Activated B cell treated with CpG ODN at 0.5 μM for 24 hours (primary cell): Measurements from ENCODE around the gene ANKRD11. TPM values are rescaled to one million over a fixed set of nuclear protein-coding genes. Genes with fewer than 3 reads are reported as not detected.
"Not testable (repeated sequence)": the region's sequence is repeated elsewhere in the genome, so short reads cannot be mapped to it uniquely, and the experiment has no call there.

ENCODE experiments used
- ATAC-seq: fragments of 200-7000 bp; cut with Tn5 transposase; one replicate; pipeline ENCODE4 v1.10.0; 2021; ENCODE audit warnings: low read depth, mild to moderate bottlenecking, moderate library complexity
- CTCF ChIA-PET: fragments of 350-600 bp; sonication (Branson Sonifier 250); formaldehyde crosslinking; loops from one replicate; lab custom pipeline; 2021; ENCODE audit warnings: antibody characterized with exemption; lab: Charles Lee
- POLR2A ChIA-PET: fragments of 350-600 bp; sonication (Branson Sonifier 250); formaldehyde crosslinking; loops from one replicate; lab custom pipeline; 2021; ENCODE audit warnings: antibody characterized with exemption; lab: Charles Lee
- DNase-seq: peaks from one replicate; pipeline ENCODE4 v3.0.0; 2022
- H3K27ac Mint-ChIP-seq: one replicate; pipeline ENCODE4 v1.8.0; 2020; ENCODE audit warnings: mixed read lengths
- H3K27me3 Mint-ChIP-seq: one replicate; pipeline ENCODE4 v1.8.0; 2021; ENCODE audit warnings: mixed read lengths
- H3K36me3 Mint-ChIP-seq: one replicate; pipeline ENCODE4 v1.8.0; 2021; ENCODE audit warnings: low read depth, mixed read lengths
- H3K4me1 Mint-ChIP-seq: one replicate; pipeline ENCODE4 v1.8.0; 2021; ENCODE audit warnings: mixed read lengths
- H3K4me3 Mint-ChIP-seq: one replicate; pipeline ENCODE4 v1.8.0; 2020; ENCODE audit warnings: mild to moderate bottlenecking, mixed read lengths
- H3K9me3 Mint-ChIP-seq: one replicate; pipeline ENCODE4 v1.8.0; 2020; ENCODE audit warnings: mixed read lengths
- intact Hi-C: fragments of 100-400 bp; cut with micrococcal nuclease; formaldehyde crosslinking; loops from one replicate; pipeline ENCODE4 v1.15.1; 2024
- total RNA-seq: library from RNA; stranded (reverse); gene quantifications from 2 replicates; pipeline ENCODE4 v1.2.3, GENCODE V29; 2022
- TF ChIP-seq, protein P1 (sequence below): fragments of 200-600 bp; IDR thresholded peaks from one replicate; pipeline ENCODE4 v1.8.0; 2022; ENCODE audit warnings: antibody characterized with exemption, mild to moderate bottlenecking

ANKRD11 gene
- total RNA-seq, 1 donor from 2014 or later, result 243 TPM

DNA sequence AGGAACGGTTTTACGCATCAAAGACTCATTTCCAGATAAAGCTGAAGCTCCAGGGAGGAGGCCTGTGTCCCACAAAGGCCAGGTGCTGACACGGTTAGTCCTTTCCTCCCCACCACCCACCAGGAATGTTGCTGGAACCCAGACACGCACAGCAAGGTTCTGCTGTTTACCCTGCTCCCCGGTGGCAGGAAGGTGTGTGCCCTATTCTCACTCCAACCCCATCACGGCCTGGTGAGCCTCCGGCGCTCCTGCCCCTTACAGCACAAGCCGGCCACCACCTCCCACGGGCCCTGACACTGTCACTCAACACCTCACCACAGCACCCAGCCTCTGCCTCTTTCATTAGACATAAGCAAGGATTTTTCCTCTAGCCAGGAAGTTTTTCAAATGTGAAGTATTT lies 47.8 kb downstream of the ANKRD11 start:
- POLR2A ChIA-PET, result interaction anchor here (0.6 to 0.7 kb wide), 4 partner anchors 13 to 44 kb away, joined by 3 to 5 read pairs (median 4); no protein-coding TSS in a partner anchor
- ATAC-seq, result no peak
- H3K27ac Mint-ChIP-seq, result no peak overlapping the region
- no peaks in the 10 kb centered on the region for H3K27me3 Mint-ChIP-seq
- TF ChIP-seq, protein P1, sequence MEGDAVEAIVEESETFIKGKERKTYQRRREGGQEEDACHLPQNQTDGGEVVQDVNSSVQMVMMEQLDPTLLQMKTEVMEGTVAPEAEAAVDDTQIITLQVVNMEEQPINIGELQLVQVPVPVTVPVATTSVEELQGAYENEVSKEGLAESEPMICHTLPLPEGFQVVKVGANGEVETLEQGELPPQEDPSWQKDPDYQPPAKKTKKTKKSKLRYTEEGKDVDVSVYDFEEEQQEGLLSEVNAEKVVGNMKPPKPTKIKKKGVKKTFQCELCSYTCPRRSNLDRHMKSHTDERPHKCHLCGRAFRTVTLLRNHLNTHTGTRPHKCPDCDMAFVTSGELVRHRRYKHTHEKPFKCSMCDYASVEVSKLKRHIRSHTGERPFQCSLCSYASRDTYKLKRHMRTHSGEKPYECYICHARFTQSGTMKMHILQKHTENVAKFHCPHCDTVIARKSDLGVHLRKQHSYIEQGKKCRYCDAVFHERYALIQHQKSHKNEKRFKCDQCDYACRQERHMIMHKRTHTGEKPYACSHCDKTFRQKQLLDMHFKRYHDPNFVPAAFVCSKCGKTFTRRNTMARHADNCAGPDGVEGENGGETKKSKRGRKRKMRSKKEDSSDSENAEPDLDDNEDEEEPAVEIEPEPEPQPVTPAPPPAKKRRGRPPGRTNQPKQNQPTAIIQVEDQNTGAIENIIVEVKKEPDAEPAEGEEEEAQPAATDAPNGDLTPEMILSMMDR, result no peak
- peaks cover 28% of the 10 kb centered on the region for H3K36me3 Mint-ChIP-seq
- no peaks in the 10 kb centered on the region for H3K9me3 Mint-ChIP-seq
- CTCF ChIA-PET, result interaction anchor here (1.2 kb wide), 1 partner anchor 46 kb away, joined by 3 read pairs; no protein-coding TSS in a partner anchor
- DNase-seq, result no peak
- H3K4me1 Mint-ChIP-seq, result peaks cover 94% of the 10 kb centered on the region
- peak overlapping the region; percentile 20 for H3K4me3 Mint-ChIP-seq
- intact Hi-C loops, result no loop called here

DNA sequence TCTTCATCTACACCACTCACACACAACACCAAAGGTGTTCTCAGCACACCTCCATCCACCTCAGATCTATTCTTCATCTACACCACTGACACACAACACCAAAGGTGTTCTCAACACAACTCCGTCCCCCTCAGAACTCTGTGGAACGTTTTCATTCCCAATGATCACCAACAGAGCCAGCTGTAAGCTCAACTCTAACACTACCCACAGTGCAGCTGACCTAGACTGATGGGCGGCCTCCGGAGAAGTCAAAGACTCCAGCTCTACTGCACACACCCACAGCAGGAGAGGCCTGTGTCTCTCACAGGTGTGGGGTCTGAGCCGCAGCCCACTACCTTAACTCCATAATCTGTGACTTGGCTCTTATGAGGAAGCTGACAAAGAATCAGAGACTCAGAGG lies 50.7 kb downstream of the ANKRD11 start:
- Mint-ChIP-seq H3K9me3 (no peaks in the 10 kb centered on the region), H3K4me3 (no peak overlapping the region), H3K27ac (no peak overlapping the region), H3K4me1 (peaks cover 95% of the 10 kb centered on the region), H3K27me3 (no peaks in the 10 kb centered on the region), H3K36me3 (peaks cover 40% of the 10 kb centered on the region)
- ATAC-seq, result no peak
- TF ChIP-seq, protein P1, result no peak
- ChIA-PET CTCF (no interaction called here), POLR2A (interaction anchor here (0.6 to 0.8 kb wide), 2 partner anchors 46 to 103 kb away, joined by 3 to 16 read pairs; no protein-coding TSS in a partner anchor)
- DNase-seq, result no peak
- intact Hi-C loops, result loop anchor here (5.0 kb wide), 1 partner anchor 48 kb away; no protein-coding TSS in a partner anchor

DNA sequence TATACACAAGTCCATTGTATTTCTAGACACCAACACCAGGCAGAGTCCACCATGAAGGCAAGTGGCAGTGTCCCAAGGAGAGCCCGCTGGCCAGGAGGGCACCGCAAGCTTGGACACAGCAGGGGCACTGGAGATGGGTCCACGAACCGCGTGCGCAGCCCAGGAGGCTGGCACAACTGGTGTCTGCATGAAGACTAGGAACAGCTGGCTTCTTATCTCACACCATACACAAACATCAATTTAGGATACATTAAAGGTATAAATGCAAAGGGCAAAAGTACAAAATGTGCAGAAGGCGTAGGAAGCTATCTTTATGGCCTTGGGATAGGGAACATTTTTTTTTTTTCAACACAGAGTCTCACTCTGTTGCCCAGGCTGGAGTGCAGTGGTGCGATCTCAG lies 52.4 kb downstream of the ANKRD11 start:
- CTCF ChIA-PET, result no interaction called here
- Mint-ChIP-seq H3K27me3 (no peaks in the 10 kb centered on the region), H3K9me3 (no peaks in the 10 kb centered on the region), H3K4me3 (no peak overlapping the region), H3K27ac (no peak overlapping the region), H3K4me1 (peaks cover 88% of the 10 kb centered on the region), H3K36me3 (peaks cover 39% of the 10 kb centered on the region)
- POLR2A ChIA-PET, result interaction anchor here (0.7 to 1.1 kb wide), 2 partner anchors 51 to 184 kb away, joined by 3 to 4 read pairs; no protein-coding TSS in a partner anchor
- no peak for ATAC-seq
- intact Hi-C loops, result loop anchor here (5.0 kb wide), 1 partner anchor 49 kb away; no protein-coding TSS in a partner anchor
- no peak for DNase-seq
- TF ChIP-seq, protein P1, result no peak

DNA sequence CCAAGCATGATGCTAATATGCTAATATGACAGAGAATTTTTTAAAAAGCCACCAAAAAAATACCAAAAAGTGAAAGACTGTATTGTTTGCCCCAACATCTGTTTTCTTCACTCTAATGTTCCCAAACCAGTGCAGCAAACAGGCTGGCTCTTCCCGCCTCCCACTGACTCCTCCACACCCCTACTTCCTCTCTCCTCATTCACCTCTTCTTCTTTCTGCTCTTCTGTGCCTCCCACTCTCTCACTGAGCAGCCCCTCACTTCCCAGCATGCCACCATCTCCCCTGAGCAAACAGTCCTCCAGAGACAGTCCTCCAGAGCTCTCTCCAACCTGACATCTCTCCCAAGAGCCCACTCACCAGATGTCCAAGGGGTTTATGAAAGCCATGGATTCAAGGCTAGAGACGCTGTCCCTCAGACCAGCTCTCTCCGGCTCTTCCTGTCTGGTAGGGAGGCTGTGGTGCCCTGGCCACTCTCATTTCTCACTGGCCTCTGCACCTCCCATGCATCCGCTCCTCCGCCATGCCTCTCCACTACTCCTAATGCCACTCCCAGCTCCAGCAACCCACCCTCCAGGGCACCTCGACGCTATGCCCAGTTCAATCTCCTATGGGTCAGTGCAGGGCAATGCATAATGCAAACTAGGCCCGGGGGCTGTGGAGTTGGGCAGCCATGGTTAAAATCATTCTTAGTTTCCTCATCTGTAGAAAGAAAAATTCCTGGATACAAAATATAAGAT lies 52.9 kb downstream of the ANKRD11 start:
- ATAC-seq, result no peak
- TF ChIP-seq, protein P1, result no peak
- no peaks in the 10 kb centered on the region for H3K27me3 Mint-ChIP-seq
- H3K36me3 Mint-ChIP-seq, result peaks cover 38% of the 10 kb centered on the region
- intact Hi-C loops, result loop anchor here (5.0 kb wide), 1 partner anchor 50 kb away; no protein-coding TSS in a partner anchor
- CTCF ChIA-PET, result no interaction called here
- no peak overlapping the region for H3K27ac Mint-ChIP-seq
- no peak for DNase-seq
- H3K9me3 Mint-ChIP-seq, result no peaks in the 10 kb centered on the region
- peaks cover 82% of the 10 kb centered on the region for H3K4me1 Mint-ChIP-seq
- POLR2A ChIA-PET, result interaction anchor here (0.7 to 2.8 kb wide), 3 partner anchors 51 to 183 kb away, joined by 3 to 17 read pairs (median 4); no protein-coding TSS in a partner anchor
- no peak overlapping the region for H3K4me3 Mint-ChIP-seq

DNA sequence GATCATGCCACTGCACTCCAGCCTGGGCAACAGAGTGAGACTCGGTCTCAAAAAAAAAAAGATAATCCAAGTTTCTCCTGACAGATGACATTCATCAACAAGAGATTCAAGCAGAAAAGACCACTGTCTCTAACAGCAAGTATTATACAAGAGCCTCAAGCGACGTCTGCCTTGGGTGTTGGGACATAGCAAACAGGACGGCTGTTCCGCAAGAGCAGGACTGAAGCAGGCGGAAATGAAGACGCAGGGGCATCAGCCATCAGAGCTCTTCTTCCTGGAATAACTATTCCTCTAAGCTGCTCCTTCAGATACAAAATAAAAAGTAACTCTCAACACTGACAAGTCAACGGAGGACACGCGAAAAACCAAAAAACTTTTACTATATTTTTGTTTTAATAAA lies 54.0 kb downstream of the ANKRD11 start:
- POLR2A ChIA-PET, result interaction anchor here (0.6 to 2.8 kb wide), 6 partner anchors 12 to 74 kb away, joined by 3 to 17 read pairs (median 4); partner anchors contain the start of gene SPG7
- Mint-ChIP-seq H3K27me3 (no peaks in the 10 kb centered on the region), H3K4me3 (no peak overlapping the region), H3K27ac (no peak overlapping the region), H3K4me1 (peaks cover 74% of the 10 kb centered on the region), H3K36me3 (peaks cover 34% of the 10 kb centered on the region), H3K9me3 (no peaks in the 10 kb centered on the region)
- ATAC-seq (no peak), DNase-seq (no peak)
- TF ChIP-seq, protein P1, result no peak
- intact Hi-C loops, result loop anchor here (5.0 kb wide), 1 partner anchor 51 kb away; no protein-coding TSS in a partner anchor
- CTCF ChIA-PET, result interaction anchor here (0.7 to 0.9 kb wide), 2 partner anchors 27 to 41 kb away, joined by 3 to 4 read pairs; no protein-coding TSS in a partner anchor

DNA sequence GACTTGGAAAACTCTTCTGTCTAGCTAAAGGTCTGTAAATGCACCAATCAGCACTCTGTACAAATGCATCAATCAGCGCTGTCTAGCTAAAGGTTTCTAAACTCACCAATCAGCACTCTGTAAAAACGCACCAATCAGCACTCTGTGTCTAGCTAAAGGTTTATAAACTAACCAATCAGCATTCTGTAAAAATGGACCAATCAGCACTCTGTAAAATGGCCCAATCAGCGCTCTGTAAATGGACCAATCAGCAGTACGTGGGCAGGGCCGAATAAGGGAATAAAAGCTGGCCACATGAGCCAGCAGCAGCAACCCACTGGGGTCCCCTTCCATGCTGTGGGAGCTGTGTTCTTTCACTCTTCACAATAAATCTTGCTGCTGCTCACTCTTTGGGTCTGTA lies 55.3 kb downstream of the ANKRD11 start:
- ATAC-seq, DNase-seq, H3K27me3 Mint-ChIP-seq, H3K9me3 Mint-ChIP-seq: not testable (repeated sequence)
- Mint-ChIP-seq H3K27ac (peak overlapping the region; percentile 43), H3K4me1 (peaks cover 62% of the 10 kb centered on the region), H3K4me3 (peak overlapping the region; percentile 70), H3K36me3 (peaks cover 36% of the 10 kb centered on the region)
- intact Hi-C loops, result loop anchor here (2.0 to 5.0 kb wide), 2 partner anchors 18 to 52 kb away; no protein-coding TSS in a partner anchor
- ChIA-PET POLR2A (interaction anchor here (1.1 to 2.8 kb wide), 4 partner anchors 50 to 73 kb away, joined by 5 to 17 read pairs (median 12); no protein-coding TSS in a partner anchor), CTCF (interaction anchor here (0.7 to 1.2 kb wide), 2 partner anchors 48 to 49 kb away, joined by 3 read pairs; no protein-coding TSS in a partner anchor)
